CD4-positive, alpha-beta T cell treated with Interleukin-6 for 4 hours (primary cell): ENCODE measurements around the gene SLC35F6.
A peak's percentile ranks its signal among the peaks of the same experiment; 100 is the strongest.
"Not testable (repeated sequence)": the region's sequence is repeated elsewhere in the genome, so short reads cannot be mapped to it uniquely, and the experiment has no call there.

Experiments
- DNase-seq: peaks from one replicate; pipeline ENCODE4 v3.0.0-alpha.2; 2020; ENCODE audit warnings: mixed read lengths

Gene SLC35F6

GRCh38 chr2:26785431-26786206 is 21.5 kb downstream of the SLC35F6 start, which contains the start of gene CENPA:
Gene CENPA (plus strand): TSS chr2:26786056. CDS start chr2:26786197, 141 bp downstream.
- peak; percentile 96 for DNase-seq

GRCh38 chr2:26786207-26787028 is 22.3 kb downstream of the SLC35F6 start:
- no peak for DNase-seq

GRCh38 chr2:26792720-26793119 is 28.6 kb downstream of the SLC35F6 start:
- DNase-seq, result no peak

GRCh38 chr2:26793518-26793917 is 29.4 kb downstream of the SLC35F6 start:
- no peak for DNase-seq

- DNase-seq, result not testable (repeated sequence)
Measured at GRCh38 chr2:26795135-26795534, 31.1 kb downstream of the SLC35F6 start.

- no peak for DNase-seq
Measured at GRCh38 chr2:26801328-26801727, 37.2 kb downstream of the SLC35F6 start.

GRCh38 chr2:26801796-26802195 is 37.7 kb downstream of the SLC35F6 start:
- DNase-seq, result no peak

- DNase-seq, result no peak
Measured at GRCh38 chr2:26805241-26805676, 41.2 kb downstream of the SLC35F6 start.

- DNase-seq, result no peak
Measured at GRCh38 chr2:26807788-26808460, 43.8 kb downstream of the SLC35F6 start.

- DNase-seq, result no peak
Measured at GRCh38 chr2:26809211-26809610, 45.1 kb downstream of the SLC35F6 start.

- DNase-seq, result peak; percentile 28
Measured at GRCh38 chr2:26809876-26810577, 45.9 kb downstream of the SLC35F6 start.

- DNase-seq, result no peak
Measured at GRCh38 chr2:26811261-26811660, 47.2 kb downstream of the SLC35F6 start.

- no peak for DNase-seq
Measured at GRCh38 chr2:26811791-26812694, 48.0 kb downstream of the SLC35F6 start.

GRCh38 chr2:26812731-26813130 is 48.6 kb downstream of the SLC35F6 start:
- no peak for DNase-seq

- DNase-seq, result not testable (repeated sequence)
Measured at GRCh38 chr2:26814072-26814765, 50.1 kb downstream of the SLC35F6 start.

GRCh38 chr2:26816893-26817292 is 52.8 kb downstream of the SLC35F6 start:
- DNase-seq, result no peak

GRCh38 chr2:26818255-26818654 is 54.2 kb downstream of the SLC35F6 start:
- DNase-seq, result no peak

GRCh38 chr2:26818972-26819371 is 54.9 kb downstream of the SLC35F6 start:
- no peak for DNase-seq

GRCh38 chr2:26820932-26821331 is 56.8 kb downstream of the SLC35F6 start:
- DNase-seq, result no peak

GRCh38 chr2:26822877-26823276 is 58.8 kb downstream of the SLC35F6 start:
- no peak for DNase-seq
